Putamen (tissue), 1 donor: Measurements from ENCODE around the gene MGAT3.
"Not testable (repeated sequence)": the region's sequence is repeated elsewhere in the genome, so short reads cannot be mapped to it uniquely, and the experiment has no call there.

Experiments
- DNase-seq: peaks from one replicate; pipeline ENCODE4 v3.0.0-alpha.2; 2016; ENCODE audit warnings: low spot score

The MGAT3 gene

GRCh38 chr22:39490966-39491680 lies 34.3 kb downstream of the MGAT3 start:
- DNase-seq = no peak

- no peak for DNase-seq
Observed at GRCh38 chr22:39491696-39492095, 34.9 kb downstream of the MGAT3 start.

- no peak for DNase-seq
Observed at GRCh38 chr22:39492186-39492585, 35.4 kb downstream of the MGAT3 start.

- no peak for DNase-seq
Observed at GRCh38 chr22:39493759-39494158, 36.9 kb downstream of the MGAT3 start.

GRCh38 chr22:39494471-39495120 lies 37.8 kb downstream of the MGAT3 start:
- DNase-seq = no peak

GRCh38 chr22:39496131-39496838 lies 39.5 kb downstream of the MGAT3 start:
- DNase-seq = peak; percentile 89

- no peak for DNase-seq
Observed at GRCh38 chr22:39497429-39497828, 40.6 kb downstream of the MGAT3 start.

GRCh38 chr22:39498368-39498767 lies 41.6 kb downstream of the MGAT3 start:
- no peak for DNase-seq

GRCh38 chr22:39498802-39499201 lies 42.0 kb downstream of the MGAT3 start:
- peak; percentile 76 for DNase-seq

- no peak for DNase-seq
Observed at GRCh38 chr22:39500101-39500500, 43.3 kb downstream of the MGAT3 start.

- DNase-seq = no peak
Observed at GRCh38 chr22:39501644-39502108, 44.9 kb downstream of the MGAT3 start.

- peak; percentile 99 for DNase-seq
Observed at GRCh38 chr22:39502109-39502788, 45.4 kb downstream of the MGAT3 start, which contains the start of gene MIEF1. TSS of gene MIEF1 (plus strand) at chr22:39502290. CDS start at chr22:39511295, 9,005 bp downstream.

- DNase-seq = no peak
Observed at GRCh38 chr22:39502789-39503409, 46.1 kb downstream of the MGAT3 start.

- DNase-seq = no peak
Observed at GRCh38 chr22:39503630-39504029, 46.8 kb downstream of the MGAT3 start.

- DNase-seq = no peak
Observed at GRCh38 chr22:39504071-39504470, 47.3 kb downstream of the MGAT3 start.

- DNase-seq = not testable (repeated sequence)
Observed at GRCh38 chr22:39507021-39507420, 50.2 kb downstream of the MGAT3 start.

- DNase-seq = no peak
Observed at GRCh38 chr22:39508393-39508792, 51.6 kb downstream of the MGAT3 start.

- DNase-seq = no peak
Observed at GRCh38 chr22:39510529-39511149, 53.8 kb downstream of the MGAT3 start.

- no peak for DNase-seq
Observed at GRCh38 chr22:39511226-39511625, 54.4 kb downstream of the MGAT3 start.

- no peak for DNase-seq
Observed at GRCh38 chr22:39512026-39512425, 55.2 kb downstream of the MGAT3 start.

GRCh38 chr22:39513791-39514190 lies 57.0 kb downstream of the MGAT3 start:
- no peak for DNase-seq
